ENCODE measurements around the gene WASL. TPM values are rescaled to one million over a fixed set of nuclear protein-coding genes. Genes with fewer than 3 reads are reported as not detected.

Gene WASL
- total RNA-seq, 1 experiment from 2014 or later: 34.4 TPM

GRCh38 chr7:123665896-123666295 lies 82.9 kb downstream of the WASL start:
- ChIA-PET CTCF (interaction anchor here (1.0 to 1.1 kb wide), 2 partner anchors 17 to 36 kb away, joined by 4 read pairs; no protein-coding TSS in a partner anchor), POLR2A (no interaction called here)

DNA sequence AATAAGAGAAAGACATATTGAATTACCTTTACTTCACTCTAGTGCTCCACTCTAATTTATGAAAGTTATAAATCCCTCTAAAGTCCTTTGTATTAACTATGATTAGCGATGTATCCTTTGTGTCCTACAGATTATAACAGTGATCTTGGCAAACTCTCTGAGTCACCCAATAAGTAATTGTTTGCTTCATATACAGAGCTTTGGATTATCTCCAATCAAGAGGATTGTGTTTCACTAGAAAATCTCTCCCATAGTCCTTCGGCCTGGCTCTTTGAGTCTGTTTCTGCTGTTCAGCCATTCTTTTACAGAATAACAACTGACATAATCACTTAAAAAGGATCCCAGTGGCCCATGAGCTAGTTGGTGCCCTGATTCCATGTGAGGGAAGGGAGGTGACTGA lies 83.6 kb downstream of the WASL start:
- ChIA-PET POLR2A (no interaction called here), CTCF (no interaction called here)
- peaks cover 30% of the 10 kb centered on the region for H3K4me1 Mint-ChIP-seq
- peaks cover 8% of the 10 kb centered on the region; the same call in 1 of the 2 replicates for H3K9me3 Mint-ChIP-seq
- no peak overlapping the region for H3K4me3 Mint-ChIP-seq
- no peak for DNase-seq (ENCODE audit: low spot score)
- no peak for ATAC-seq
- no peaks in the 10 kb centered on the region for H3K36me3 Mint-ChIP-seq
- no peaks in the 10 kb centered on the region for H3K27me3 Mint-ChIP-seq (ENCODE audit: low read depth)
- no peak overlapping the region for H3K27ac Mint-ChIP-seq
- TF ChIP-seq, protein P1, sequence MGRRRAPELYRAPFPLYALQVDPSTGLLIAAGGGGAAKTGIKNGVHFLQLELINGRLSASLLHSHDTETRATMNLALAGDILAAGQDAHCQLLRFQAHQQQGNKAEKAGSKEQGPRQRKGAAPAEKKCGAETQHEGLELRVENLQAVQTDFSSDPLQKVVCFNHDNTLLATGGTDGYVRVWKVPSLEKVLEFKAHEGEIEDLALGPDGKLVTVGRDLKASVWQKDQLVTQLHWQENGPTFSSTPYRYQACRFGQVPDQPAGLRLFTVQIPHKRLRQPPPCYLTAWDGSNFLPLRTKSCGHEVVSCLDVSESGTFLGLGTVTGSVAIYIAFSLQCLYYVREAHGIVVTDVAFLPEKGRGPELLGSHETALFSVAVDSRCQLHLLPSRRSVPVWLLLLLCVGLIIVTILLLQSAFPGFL (CRISPR knock-in tag; IDR thresholded peaks at IDR 0.05; ENCODE audit: borderline replicate concordance): no peak
- TF ChIP-seq RORB (CRISPR knock-in tag; IDR thresholded peaks at IDR 0.05) (no peak), ATF6 (CRISPR knock-in tag; IDR thresholded peaks at IDR 0.05) (no peak), ZNF317 (CRISPR knock-in tag; IDR thresholded peaks at IDR 0.05; ENCODE audit: borderline replicate concordance, low read depth) (no peak), TEAD1 (CRISPR knock-in tag; IDR thresholded peaks at IDR 0.05) (no peak)
- TF ChIP-seq, protein P2, sequence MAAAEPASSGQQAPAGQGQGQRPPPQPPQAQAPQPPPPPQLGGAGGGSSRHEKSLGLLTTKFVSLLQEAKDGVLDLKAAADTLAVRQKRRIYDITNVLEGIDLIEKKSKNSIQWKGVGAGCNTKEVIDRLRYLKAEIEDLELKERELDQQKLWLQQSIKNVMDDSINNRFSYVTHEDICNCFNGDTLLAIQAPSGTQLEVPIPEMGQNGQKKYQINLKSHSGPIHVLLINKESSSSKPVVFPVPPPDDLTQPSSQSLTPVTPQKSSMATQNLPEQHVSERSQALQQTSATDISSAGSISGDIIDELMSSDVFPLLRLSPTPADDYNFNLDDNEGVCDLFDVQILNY (CRISPR knock-in tag; IDR thresholded peaks at IDR 0.05): no peak
- TF ChIP-seq, protein P3, sequence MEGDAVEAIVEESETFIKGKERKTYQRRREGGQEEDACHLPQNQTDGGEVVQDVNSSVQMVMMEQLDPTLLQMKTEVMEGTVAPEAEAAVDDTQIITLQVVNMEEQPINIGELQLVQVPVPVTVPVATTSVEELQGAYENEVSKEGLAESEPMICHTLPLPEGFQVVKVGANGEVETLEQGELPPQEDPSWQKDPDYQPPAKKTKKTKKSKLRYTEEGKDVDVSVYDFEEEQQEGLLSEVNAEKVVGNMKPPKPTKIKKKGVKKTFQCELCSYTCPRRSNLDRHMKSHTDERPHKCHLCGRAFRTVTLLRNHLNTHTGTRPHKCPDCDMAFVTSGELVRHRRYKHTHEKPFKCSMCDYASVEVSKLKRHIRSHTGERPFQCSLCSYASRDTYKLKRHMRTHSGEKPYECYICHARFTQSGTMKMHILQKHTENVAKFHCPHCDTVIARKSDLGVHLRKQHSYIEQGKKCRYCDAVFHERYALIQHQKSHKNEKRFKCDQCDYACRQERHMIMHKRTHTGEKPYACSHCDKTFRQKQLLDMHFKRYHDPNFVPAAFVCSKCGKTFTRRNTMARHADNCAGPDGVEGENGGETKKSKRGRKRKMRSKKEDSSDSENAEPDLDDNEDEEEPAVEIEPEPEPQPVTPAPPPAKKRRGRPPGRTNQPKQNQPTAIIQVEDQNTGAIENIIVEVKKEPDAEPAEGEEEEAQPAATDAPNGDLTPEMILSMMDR (IDR thresholded peaks at IDR 0.05): no peak

More at GRCh38 chr7:123665896-123666295, 82.9 kb downstream of the WASL start:
- no peak; the same call in 1 of the 2 replicates for ATAC-seq
- no peak for DNase-seq (ENCODE audit: low spot score)
- H3K4me1 Mint-ChIP-seq: peaks cover 26% of the 10 kb centered on the region
- H3K9me3 Mint-ChIP-seq: peaks cover 8% of the 10 kb centered on the region; the same call in 1 of the 2 replicates
- no peaks in the 10 kb centered on the region for H3K27me3 Mint-ChIP-seq (ENCODE audit: low read depth)
- no peak for TF ChIP-seq ZNF138 (CRISPR knock-in tag; conservative IDR thresholded peaks at IDR 0.05)
- no peak for TF ChIP-seq RORB (CRISPR knock-in tag; IDR thresholded peaks at IDR 0.05)
- TF ChIP-seq FOXP1 (CRISPR knock-in tag; IDR thresholded peaks at IDR 0.05; ENCODE audit: borderline replicate concordance): no peak
- TF ChIP-seq MXD4 (CRISPR knock-in tag; IDR thresholded peaks at IDR 0.05; ENCODE audit: borderline replicate concordance): no peak
- no peak for TF ChIP-seq CBFB (CRISPR knock-in tag; IDR thresholded peaks at IDR 0.05; ENCODE audit: low read depth)
- TF ChIP-seq ZBTB21 (CRISPR knock-in tag; IDR thresholded peaks at IDR 0.05; ENCODE audit: borderline replicate concordance): no peak
- no peak for TF ChIP-seq ZNF219 (CRISPR knock-in tag; IDR thresholded peaks at IDR 0.05; ENCODE audit: borderline replicate concordance)
- TF ChIP-seq ZSCAN18 (CRISPR knock-in tag; IDR thresholded peaks at IDR 0.05): no peak
- no peak for TF ChIP-seq HMGXB4 (CRISPR knock-in tag; IDR thresholded peaks at IDR 0.05)
- TF ChIP-seq EMX1 (CRISPR knock-in tag; IDR thresholded peaks at IDR 0.05): no peak
- no peak for TF ChIP-seq MLX (CRISPR knock-in tag; IDR thresholded peaks at IDR 0.05)
- no peak for TF ChIP-seq IRF2 (CRISPR knock-in tag; IDR thresholded peaks at IDR 0.05; ENCODE audit: borderline replicate concordance, low read depth)
- no peak overlapping the region for H3K27ac Mint-ChIP-seq
- no peaks in the 10 kb centered on the region for H3K36me3 Mint-ChIP-seq
- H3K4me3 Mint-ChIP-seq: no peak overlapping the region
